GM21390 (cell line): ENCODE measurements around the gene HDGFL3.
"Not testable (repeated sequence)": the region's sequence is repeated elsewhere in the genome, so short reads cannot be mapped to it uniquely, and the experiment has no call there.

Experiments used
- ATAC-seq: cut with Tn5 transposase; IDR thresholded peaks from one replicate; pipeline ENCODE4 v1.9.1; 2021; ENCODE audit not compliant: unreplicated experiment

HDGFL3 gene

GRCh38 chr15:83194528-83194927 lies 13.1 kb downstream of the HDGFL3 start:
- no peak for ATAC-seq

GRCh38 chr15:83193721-83194120 lies 13.9 kb downstream of the HDGFL3 start:
- no peak for ATAC-seq

- ATAC-seq = no peak
These were observed 14.9 kb downstream of the HDGFL3 start for GRCh38 chr15:83192742-83193141.

GRCh38 chr15:83190450-83190849 lies 17.2 kb downstream of the HDGFL3 start:
- no peak for ATAC-seq

DNA sequence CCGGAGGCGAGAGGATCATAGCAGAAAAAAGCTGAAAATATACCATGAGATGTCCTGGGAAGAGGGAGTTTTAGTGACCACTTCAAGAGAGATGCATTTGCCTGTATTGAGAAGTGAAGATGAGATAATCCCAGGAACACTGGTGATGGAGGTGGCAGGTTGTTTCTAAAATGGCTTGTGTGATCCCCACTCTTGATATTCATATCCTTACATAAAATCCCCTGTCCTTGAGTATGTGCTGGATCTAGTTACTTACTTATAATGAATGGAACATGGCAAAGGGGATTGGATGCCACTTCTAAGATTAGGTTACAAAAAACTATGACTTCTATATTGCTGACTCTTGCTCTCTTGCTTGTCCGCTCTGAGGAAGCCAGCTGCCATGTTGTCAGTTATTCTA lies 22.1 kb downstream of the HDGFL3 start:
- no peak for ATAC-seq

GRCh38 chr15:83178869-83179325 lies 28.7 kb downstream of the HDGFL3 start:
- no peak for ATAC-seq

- ATAC-seq = no peak
These were observed 29.2 kb downstream of the HDGFL3 start for GRCh38 chr15:83178390-83178789.

- no peak for ATAC-seq
These were observed 32.7 kb downstream of the HDGFL3 start for GRCh38 chr15:83174891-83175290.

DNA sequence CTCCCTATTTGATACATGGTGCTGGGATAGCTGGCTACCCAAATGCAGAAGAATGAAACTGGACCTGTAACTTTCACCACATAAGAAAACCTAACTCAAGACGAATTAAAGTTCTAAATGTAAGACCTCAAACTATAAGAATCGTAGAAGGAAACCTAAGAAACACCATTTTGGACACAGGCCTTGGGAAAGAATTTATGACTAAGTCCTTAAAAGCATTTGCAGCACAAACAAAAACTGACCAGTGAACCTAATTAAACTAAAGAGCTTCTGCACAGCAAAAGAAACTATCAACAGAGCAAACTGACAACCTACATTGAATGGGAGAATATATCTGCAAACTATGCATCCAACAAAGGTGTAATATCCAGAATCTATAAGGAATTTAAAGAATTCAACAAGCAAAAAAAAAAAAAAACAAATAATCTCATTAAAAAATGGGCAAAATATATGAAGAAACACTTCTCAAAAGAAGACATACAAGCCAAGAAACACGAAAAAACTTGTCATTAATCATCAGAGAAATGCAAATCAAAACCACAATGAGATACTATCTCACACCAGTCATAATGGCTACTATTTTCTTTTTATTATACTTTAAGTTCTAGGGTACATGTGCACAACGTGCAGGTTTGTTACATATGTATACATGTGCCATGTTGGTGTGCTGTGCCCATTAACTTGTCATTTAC lies 37.0 kb downstream of the HDGFL3 start:
- ATAC-seq = no peak

DNA sequence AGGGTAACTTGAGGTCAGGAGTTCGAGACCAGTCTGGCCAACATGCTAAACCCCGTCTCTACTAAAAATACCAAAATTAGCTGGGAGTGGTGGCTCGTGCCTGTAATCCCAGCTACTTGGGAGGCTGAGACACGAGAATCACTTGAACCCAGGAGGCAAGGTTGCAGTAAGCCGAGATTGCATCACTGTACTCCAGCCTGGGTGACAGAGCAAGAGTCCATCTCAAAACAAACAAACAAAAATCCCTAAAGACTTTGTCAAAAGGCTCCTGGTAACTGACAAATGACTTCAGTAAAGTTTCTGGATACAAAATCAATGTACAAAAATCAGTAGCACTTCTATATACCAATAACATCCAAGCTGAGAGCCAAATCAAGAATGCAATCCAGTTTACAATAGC lies 38.0 kb downstream of the HDGFL3 start:
- not testable (repeated sequence) for ATAC-seq

GRCh38 chr15:83166830-83167229 lies 40.8 kb downstream of the HDGFL3 start:
- ATAC-seq = no peak

DNA sequence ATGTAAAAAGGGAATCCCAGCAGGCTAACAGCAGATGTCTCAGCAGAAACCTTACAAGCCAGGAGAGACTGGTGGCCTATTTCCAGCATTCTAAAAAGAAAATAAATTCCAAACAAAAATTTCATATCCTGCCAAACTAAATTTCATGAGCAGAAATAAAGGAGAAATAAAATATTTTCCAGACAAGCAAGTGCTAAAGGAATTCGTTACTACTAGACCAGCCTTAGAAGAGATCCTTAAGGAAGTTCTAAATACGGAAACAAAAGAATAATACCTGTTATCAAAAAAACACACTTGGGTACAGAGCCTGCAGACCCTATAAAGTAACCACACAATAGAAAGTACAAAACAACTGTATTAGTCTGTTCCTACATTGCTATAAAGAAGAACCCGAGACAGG lies 41.4 kb downstream of the HDGFL3 start:
- no peak for ATAC-seq

GRCh38 chr15:83164771-83165404 lies 42.7 kb downstream of the HDGFL3 start:
- no peak for ATAC-seq

DNA sequence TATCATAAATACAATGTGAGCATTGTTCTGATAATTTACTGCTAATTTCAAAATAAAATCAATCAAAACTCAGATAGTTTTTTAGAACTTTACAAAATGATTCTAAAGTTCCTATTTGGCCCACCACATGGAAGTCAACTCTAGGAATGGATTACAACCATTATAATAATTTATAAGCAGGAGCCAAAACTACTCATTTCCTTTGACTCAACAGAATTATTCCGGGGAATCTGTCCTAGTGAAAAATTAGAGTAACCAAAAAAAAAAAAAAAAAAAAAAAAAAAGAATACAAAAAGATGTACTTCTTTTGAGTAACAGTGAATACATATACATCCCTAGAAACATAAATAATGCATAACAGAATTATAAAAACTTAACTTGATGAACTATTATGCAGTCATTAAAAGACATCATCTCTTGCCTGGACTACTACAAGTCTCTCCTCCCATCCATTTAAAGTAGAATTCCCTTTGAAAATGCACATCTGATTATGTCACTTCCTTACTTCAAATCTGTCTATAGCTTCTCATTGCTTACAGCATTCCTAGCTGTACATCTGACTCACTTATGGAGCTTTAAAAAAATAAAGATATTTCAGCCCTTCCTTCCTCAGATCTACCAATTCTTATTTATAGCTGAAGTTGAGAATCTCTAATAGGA lies 43.4 kb downstream of the HDGFL3 start:
- no peak for ATAC-seq

DNA sequence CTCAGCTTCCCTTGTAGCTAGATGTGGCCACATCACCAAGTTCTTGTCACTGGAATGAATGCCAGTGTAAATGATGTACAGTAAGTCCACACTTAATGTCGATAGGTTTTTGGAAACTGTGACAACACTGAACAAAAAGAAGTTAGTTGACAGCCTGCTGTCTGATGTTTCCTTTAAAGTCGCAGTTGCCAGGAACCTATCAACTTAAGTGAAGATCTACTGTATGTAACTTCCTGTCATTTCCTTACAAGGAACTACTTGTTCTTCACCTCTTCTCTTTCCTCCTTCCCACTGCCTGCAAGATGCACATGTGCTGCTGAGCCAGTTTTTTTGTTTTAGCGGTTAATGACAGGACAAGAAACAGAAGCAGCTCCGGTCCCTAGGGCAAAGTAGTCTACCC lies 44.6 kb downstream of the HDGFL3 start:
- ATAC-seq = no peak

DNA sequence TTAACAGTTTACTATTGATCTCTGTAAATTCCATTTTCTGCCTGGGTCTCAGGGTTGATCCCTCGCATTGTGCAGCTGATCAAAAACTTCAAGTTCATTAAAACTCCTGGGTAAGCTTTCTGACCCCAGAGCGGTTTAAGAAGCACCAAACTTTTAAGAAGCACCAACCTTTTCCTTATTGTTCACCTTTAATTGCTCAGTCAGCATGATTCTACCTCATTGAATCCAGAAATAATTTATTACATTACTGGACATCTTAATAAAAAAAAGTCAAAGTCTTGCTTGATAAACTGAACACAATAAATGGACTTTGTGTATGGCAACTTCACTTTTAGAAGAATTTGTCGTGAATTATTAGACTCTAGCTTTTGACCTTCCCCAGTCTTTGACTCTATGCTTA lies 46.9 kb downstream of the HDGFL3 start:
- no peak for ATAC-seq

GRCh38 chr15:83158393-83158792 lies 49.2 kb downstream of the HDGFL3 start:
- ATAC-seq = no peak

- no peak for ATAC-seq
These were observed 51.7 kb downstream of the HDGFL3 start for GRCh38 chr15:83155942-83156341.

GRCh38 chr15:83153288-83153687 lies 54.3 kb downstream of the HDGFL3 start:
- ATAC-seq = no peak

DNA sequence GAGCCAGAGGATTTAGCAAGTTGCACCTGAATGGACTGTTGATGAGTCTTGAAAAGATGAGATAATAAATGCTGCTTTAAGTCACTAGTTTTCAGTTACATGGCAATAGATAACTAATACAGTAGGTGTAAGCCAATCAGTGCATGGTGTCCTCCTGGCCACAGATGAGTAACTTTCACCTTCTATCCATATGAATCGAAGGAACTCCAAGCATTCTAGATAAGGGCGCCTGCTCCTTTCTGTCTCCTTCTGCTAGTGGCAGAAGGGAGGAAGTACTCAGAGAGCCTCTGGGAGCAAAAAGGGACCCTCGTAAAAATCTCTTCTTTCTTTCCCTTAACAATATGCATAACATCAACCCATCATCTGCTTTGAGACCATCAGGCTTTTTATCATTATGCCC lies 62.9 kb downstream of the HDGFL3 start:
- no peak for ATAC-seq

GRCh38 chr15:83142151-83142550 lies 65.5 kb downstream of the HDGFL3 start:
- not testable (repeated sequence) for ATAC-seq

- ATAC-seq = no peak
These were observed 74.6 kb downstream of the HDGFL3 start for GRCh38 chr15:83132861-83133523.
